ENCODE results near the gene ARL16.
A peak's percentile ranks its signal among the peaks of the same experiment; 100 is the strongest.

The ARL16 gene

GRCh38 chr17:81636505-81637288, 46.9 kb downstream of the ARL16 start, which contains the start of the genes NPLOC4 and TSPAN10:
TSS of gene NPLOC4 (minus strand) at chr17:81637112. CDS start at chr17:81636930, 182 bp downstream.
TSS of gene TSPAN10 (plus strand) at chr17:81637196. CDS start at chr17:81642413, 5,217 bp downstream.
- DNase-seq: peak; percentile 35

GRCh38 chr17:81635973-81636504, 47.6 kb downstream of the ARL16 start:
- DNase-seq: no peak

- no peak for DNase-seq
Measured at GRCh38 chr17:81635431-81635830, 48.2 kb downstream of the ARL16 start.

- DNase-seq: no peak
Measured at GRCh38 chr17:81631482-81631881, 52.1 kb downstream of the ARL16 start.

All from KG1 (cell line).